SU-DHL-6 (cell line): ENCODE results near the gene ADGRD1.

Source experiments
- H2AFZ ChIP-seq: fragments of 200-600 bp; sonication (generic); 2 replicates; pipeline ENCODE4 v1.6.1; 2014; ENCODE audit warnings: low read depth, mild to moderate bottlenecking, moderate library complexity, mixed read lengths, antibody characterized with exemption, low read length; ENCODE audit not compliant: severe bottlenecking
- H3F3A ChIP-seq: fragments of 200-600 bp; shearing (Covaris generic); 2 replicates; pipeline ENCODE4 v1.6.0; 2016; ENCODE audit warnings: antibody characterized with exemption, mild to moderate bottlenecking; ENCODE audit not compliant: insufficient read depth
- H3K27ac ChIP-seq: fragments of 200-600 bp; sonication (generic); 2 replicates; pipeline ENCODE4 v1.5.1; 2016; ENCODE audit warnings: low read depth, mild to moderate bottlenecking, low read length, moderate library complexity, mixed read lengths
- H3K27me3 ChIP-seq: fragments of 200-600 bp; sonication (generic), shearing (Covaris generic); 2 replicates; pipeline ENCODE4 v1.6.0; 2014; ENCODE audit warnings: mild to moderate bottlenecking, low read length
- H3K36me3 ChIP-seq: fragments of 200-600 bp; sonication (generic); 2 replicates; pipeline ENCODE4 v1.6.1; 2014; ENCODE audit warnings: mild to moderate bottlenecking, low read length, mixed read lengths
- H3K4me2 ChIP-seq: fragments of 300-600, 200-600 bp; shearing (Covaris generic), sonication (generic); 2 replicates; pipeline ENCODE4 v1.6.0; 2014; ENCODE audit warnings: low read length, low read depth, mild to moderate bottlenecking; ENCODE audit not compliant: poor library complexity, severe bottlenecking
- H3K4me3 ChIP-seq: fragments of 200-600 bp; sonication (generic); 2 replicates; pipeline ENCODE4 v1.5.1; 2014; ENCODE audit warnings: antibody characterized with exemption, low read length, mild to moderate bottlenecking, mixed read lengths; ENCODE audit not compliant: insufficient read depth, poor library complexity, severe bottlenecking
- H3K79me2 ChIP-seq: fragments of 200-600 bp; sonication (generic); 2 replicates; pipeline ENCODE4 v1.6.1; 2014; ENCODE audit warnings: mild to moderate bottlenecking, low read length, moderate library complexity; ENCODE audit not compliant: insufficient read depth
- H3K9ac ChIP-seq: fragments of 200-600 bp; sonication (generic); 2 replicates; pipeline ENCODE4 v1.7.0; 2014; ENCODE audit warnings: mild to moderate bottlenecking, low read length
- H3K9me2 ChIP-seq: fragments of 200-600 bp; sonication (generic); replicated peaks from 2 replicates; pipeline ENCODE4 v1.6.1; 2014; ENCODE audit warnings: low read length; ENCODE audit not compliant: insufficient read depth
- H3K9me3 ChIP-seq: fragments of 200-600 bp; sonication (generic); 2 replicates; pipeline ENCODE4 v1.6.1; 2014; ENCODE audit warnings: low read length, mixed read lengths; ENCODE audit not compliant: insufficient read depth
- H4K20me1 ChIP-seq: fragments of 200-600 bp; sonication (generic); 2 replicates; pipeline ENCODE4 v1.6.1; 2014; ENCODE audit warnings: low read depth, mild to moderate bottlenecking, antibody characterized with exemption, low read length, moderate library complexity, mixed read lengths
- CTCF ChIP-seq: fragments of 200-600 bp; sonication (generic); IDR thresholded peaks from one replicate; pipeline ENCODE4 v1.5.1; 2017; ENCODE audit warnings: antibody characterized with exemption, mild to moderate bottlenecking, low read length, moderate library complexity; ENCODE audit not compliant: insufficient read depth, poor library complexity, severe bottlenecking
- EZH2phosphoT487 ChIP-seq: fragments of 200-600 bp; sonication (generic), shearing (Covaris generic); conservative IDR thresholded peaks from 2 replicates; pipeline ENCODE4 v1.6.1; 2018; ENCODE audit warnings: mild to moderate bottlenecking, antibody characterized with exemption, low read length, moderate library complexity, mixed read lengths

ADGRD1 gene

GRCh38 chr12:130990034-130990433, 36.3 kb downstream of the ADGRD1 start:
- TF ChIP-seq EZH2phosphoT487: no peak
- TF ChIP-seq CTCF: no peak
- no peak overlapping the region for H3K4me2 ChIP-seq
- no peak overlapping the region for H3K9ac ChIP-seq
- no peaks in the 10 kb centered on the region for H3K36me3 ChIP-seq
- H3K27me3 ChIP-seq: no peaks in the 10 kb centered on the region
- H2AFZ ChIP-seq: no peak overlapping the region
- no peaks in the 10 kb centered on the region for H4K20me1 ChIP-seq
- peaks cover 15% of the 10 kb centered on the region for H3F3A ChIP-seq
- H3K9me3 ChIP-seq: no peaks in the 10 kb centered on the region
- no peaks in the 10 kb centered on the region for H3K79me2 ChIP-seq
- no peaks in the 10 kb centered on the region for H3K9me2 ChIP-seq
- no peak overlapping the region for H3K4me3 ChIP-seq
- H3K27ac ChIP-seq: no peak overlapping the region

- H3K79me2 ChIP-seq: no peaks in the 10 kb centered on the region
- no peaks in the 10 kb centered on the region for H4K20me1 ChIP-seq
- peak overlapping the region; percentile 3 for H2AFZ ChIP-seq
- H3K9ac ChIP-seq: peak overlapping the region; percentile 30
- H3K27me3 ChIP-seq: no peaks in the 10 kb centered on the region
- H3K9me2 ChIP-seq: no peaks in the 10 kb centered on the region
- no peaks in the 10 kb centered on the region for H3K36me3 ChIP-seq
- no peaks in the 10 kb centered on the region for H3K9me3 ChIP-seq
- H3K27ac ChIP-seq: peak overlapping the region; percentile 91
- no peak for TF ChIP-seq CTCF
- no peak for TF ChIP-seq EZH2phosphoT487
- H3F3A ChIP-seq: peaks cover 15% of the 10 kb centered on the region
- peak overlapping the region; percentile 58 for H3K4me2 ChIP-seq
- no peak overlapping the region for H3K4me3 ChIP-seq
These were observed 38.7 kb downstream of the ADGRD1 start for GRCh38 chr12:130992448-130992847.

GRCh38 chr12:130992979-130993538, 39.4 kb downstream of the ADGRD1 start:
- Histone ChIP-seq H3K4me3 (no peak overlapping the region), H3K9ac (no peak overlapping the region), H3K36me3 (no peaks in the 10 kb centered on the region), H3K27ac (peak overlapping the region; percentile 91), H3F3A (peaks cover 15% of the 10 kb centered on the region), H2AFZ (no peak overlapping the region), H3K79me2 (no peaks in the 10 kb centered on the region), H3K9me3 (no peaks in the 10 kb centered on the region), H3K27me3 (no peaks in the 10 kb centered on the region), H3K9me2 (no peaks in the 10 kb centered on the region), H3K4me2 (peak overlapping the region; percentile 58), H4K20me1 (no peaks in the 10 kb centered on the region)
- no peak for TF ChIP-seq CTCF
- no peak for TF ChIP-seq EZH2phosphoT487
